Measurements from ENCODE around the gene TSHZ1. TPM values are rescaled to one million over a fixed set of nuclear protein-coding genes. Genes with fewer than 3 reads are reported as not detected.

The TSHZ1 gene
- total RNA-seq, 2 donors from 2014 or later, result 9.6 to 12.3 TPM

DNA sequence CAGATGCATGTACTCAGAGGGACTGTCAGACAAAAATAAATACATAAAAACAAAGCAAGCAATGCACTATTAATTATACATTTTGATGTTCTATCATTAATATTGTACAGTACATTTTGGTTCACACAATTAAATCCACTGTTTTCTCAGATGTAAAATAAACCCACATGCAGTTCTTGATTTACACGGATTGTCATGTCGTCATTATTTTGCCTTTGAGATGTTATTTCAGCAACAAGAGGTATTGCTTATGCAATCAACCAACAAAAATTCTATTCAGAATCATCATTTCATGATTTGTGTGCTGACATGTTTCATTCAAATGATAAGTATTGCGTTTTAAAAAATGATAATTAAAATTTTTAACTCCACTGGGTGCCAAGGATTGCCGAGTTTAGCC is 79.2 kb downstream of the TSHZ1 start:
- ATAC-seq (replicated peaks), result no peak
- peaks cover 38% of the 10 kb centered on the region for H3K36me3 Mint-ChIP-seq (ENCODE audit: low read depth)
- no peak overlapping the region for H3K27ac Mint-ChIP-seq
- H3K4me1 Mint-ChIP-seq, result no peaks in the 10 kb centered on the region
- no peaks in the 10 kb centered on the region for H3K9me3 Mint-ChIP-seq
- H3K27me3 Mint-ChIP-seq, result no peaks in the 10 kb centered on the region
- no peak overlapping the region for H3K4me3 Mint-ChIP-seq

DNA sequence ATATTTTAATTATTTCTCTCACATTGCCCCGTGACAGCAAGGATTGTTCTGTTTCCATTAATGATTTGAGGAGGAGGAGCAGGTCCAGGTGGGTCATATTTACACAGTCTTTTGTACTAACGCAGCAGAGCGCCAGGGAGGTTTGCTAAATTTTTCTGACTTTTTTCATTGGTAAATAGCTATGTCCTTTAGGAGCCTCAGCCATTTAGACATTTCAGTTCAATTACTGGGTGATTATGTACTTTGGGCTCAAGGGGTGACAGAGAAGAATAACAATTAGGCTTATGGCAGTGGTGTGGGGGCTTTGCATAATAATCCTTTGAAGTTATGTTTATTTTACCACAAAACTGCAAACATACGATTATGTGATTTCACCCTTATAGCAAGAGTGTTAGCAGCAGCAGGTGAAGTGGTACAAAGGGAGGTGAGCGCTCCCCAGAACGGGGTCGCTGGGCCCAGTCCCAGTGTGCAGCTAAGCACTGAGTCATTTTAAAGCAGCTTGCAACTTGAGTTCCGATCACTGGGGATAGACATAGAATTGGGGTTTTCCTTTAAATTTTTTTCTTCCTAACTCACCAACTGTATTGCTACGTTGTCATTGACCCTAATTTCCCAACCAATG is 80.3 kb downstream of the TSHZ1 start:
- no peak for ATAC-seq (replicated peaks)
- Mint-ChIP-seq H3K9me3 (no peaks in the 10 kb centered on the region), H3K27me3 (no peaks in the 10 kb centered on the region), H3K36me3 (ENCODE audit: low read depth) (peaks cover 29% of the 10 kb centered on the region), H3K27ac (no peak overlapping the region), H3K4me1 (no peaks in the 10 kb centered on the region), H3K4me3 (no peak overlapping the region)

DNA sequence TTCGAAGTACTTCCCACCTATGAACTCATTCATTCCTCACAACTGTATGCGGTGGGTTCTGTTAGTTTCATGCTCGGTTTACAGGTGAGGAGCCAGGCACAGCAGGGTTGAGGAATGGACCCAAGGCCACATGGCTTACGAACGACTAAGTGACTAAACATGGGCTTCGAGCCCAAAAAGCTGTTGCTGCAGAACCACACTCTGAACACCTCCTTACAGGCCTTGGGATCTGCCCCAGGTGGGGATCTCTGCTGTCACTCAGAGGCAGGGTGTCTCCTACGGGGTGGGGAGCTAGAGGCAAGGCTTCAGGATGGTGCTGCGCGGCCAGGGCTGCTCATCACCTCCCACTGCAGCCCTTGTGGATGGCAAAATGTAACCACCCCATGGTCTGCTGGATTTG is 80.9 kb downstream of the TSHZ1 start:
- peaks cover 24% of the 10 kb centered on the region for H3K36me3 Mint-ChIP-seq (ENCODE audit: low read depth)
- no peaks in the 10 kb centered on the region for H3K9me3 Mint-ChIP-seq
- no peaks in the 10 kb centered on the region for H3K4me1 Mint-ChIP-seq
- no peaks in the 10 kb centered on the region for H3K27me3 Mint-ChIP-seq
- H3K27ac Mint-ChIP-seq, result no peak overlapping the region
- no peak overlapping the region for H3K4me3 Mint-ChIP-seq
- ATAC-seq (replicated peaks), result no peak

DNA sequence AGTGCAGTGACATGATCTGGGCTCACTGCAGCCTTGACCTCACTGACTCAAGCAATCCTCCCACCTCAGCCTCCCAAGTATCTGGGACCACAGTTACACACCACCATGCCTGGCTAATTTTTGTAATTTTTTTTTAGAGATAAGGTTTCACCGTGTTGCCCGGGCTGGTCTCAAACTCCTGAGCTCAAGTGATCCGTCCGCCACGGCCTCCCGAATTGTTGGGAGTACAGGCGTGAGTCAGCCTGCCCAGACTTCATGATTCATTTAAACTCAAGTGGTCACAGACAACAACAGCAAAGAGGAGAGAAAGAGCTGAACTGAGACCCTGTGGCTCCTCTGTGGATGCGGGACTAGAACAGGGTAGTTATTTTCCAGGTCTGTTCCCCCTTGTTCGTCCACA is 83.0 kb downstream of the TSHZ1 start:
- Mint-ChIP-seq H3K36me3 (ENCODE audit: low read depth) (peaks cover 8% of the 10 kb centered on the region), H3K4me1 (no peaks in the 10 kb centered on the region), H3K27ac (no peak overlapping the region), H3K9me3 (no peaks in the 10 kb centered on the region), H3K27me3 (no peaks in the 10 kb centered on the region), H3K4me3 (no peak overlapping the region)
- no peak for ATAC-seq (replicated peaks)

DNA sequence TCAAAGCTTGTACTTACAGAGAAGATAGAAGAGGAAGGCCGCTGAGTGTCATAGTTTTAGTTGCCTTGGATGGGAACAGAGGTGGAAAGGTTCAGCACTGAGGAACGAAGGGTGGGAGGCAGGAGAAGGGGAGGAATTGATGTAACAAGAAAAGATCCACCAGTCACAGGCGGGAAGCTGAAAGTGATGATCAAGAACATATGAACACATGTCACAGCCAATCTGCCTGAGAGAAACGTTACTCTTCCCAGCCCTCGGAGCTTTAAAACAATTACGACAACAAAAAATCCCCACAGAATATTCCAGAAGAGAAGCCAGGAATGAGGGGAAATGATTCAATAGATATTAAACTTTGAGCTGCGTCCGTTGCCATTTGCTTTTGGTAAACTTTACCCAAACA is 87.1 kb downstream of the TSHZ1 start:
- no peak for ATAC-seq (replicated peaks)
- H3K36me3 Mint-ChIP-seq (ENCODE audit: low read depth), result no peaks in the 10 kb centered on the region
- H3K27me3 Mint-ChIP-seq, result no peaks in the 10 kb centered on the region
- H3K27ac Mint-ChIP-seq, result no peak overlapping the region
- H3K4me1 Mint-ChIP-seq, result no peaks in the 10 kb centered on the region
- no peaks in the 10 kb centered on the region for H3K9me3 Mint-ChIP-seq
- H3K4me3 Mint-ChIP-seq, result no peak overlapping the region

DNA sequence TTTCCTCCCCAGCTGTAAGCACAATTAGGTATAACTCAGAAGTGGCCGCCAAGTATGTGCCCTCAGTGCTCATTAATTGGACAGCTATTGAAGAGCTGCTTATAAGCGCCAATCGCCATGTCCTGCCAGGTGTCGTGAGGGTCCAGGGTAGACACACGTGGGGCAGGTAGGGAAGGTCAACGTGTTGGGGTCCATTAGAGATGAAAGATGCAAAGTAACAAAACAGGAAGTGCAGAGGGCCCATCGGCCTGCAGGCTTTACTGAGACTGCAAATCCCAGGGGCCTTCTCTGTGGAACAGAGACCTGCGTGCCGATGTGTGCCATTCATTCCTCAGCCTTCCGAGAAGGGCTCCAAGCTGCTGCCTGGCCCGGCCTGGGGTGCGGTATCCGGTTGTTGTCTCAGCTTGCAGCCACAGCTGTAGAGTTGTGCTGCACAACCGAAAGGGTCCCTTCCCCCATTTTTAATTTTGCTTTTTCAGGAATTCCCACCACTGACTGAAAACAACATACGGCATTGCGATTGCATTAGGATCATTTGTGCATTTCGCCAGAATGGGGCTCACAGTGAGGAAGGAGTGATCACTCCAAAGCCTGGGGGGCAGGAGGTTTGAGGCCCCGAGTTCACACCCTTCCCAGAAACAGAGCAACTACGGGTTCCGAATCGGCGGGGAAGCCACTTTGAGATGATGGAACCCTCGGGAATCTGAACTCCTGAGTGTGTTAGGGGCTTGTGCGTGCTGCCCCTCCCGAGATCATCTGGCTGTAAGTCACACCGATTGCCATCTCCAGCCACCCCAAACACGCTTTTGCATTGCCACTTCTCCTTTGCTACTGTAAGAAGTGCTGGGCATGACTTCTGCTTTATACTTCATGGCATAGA is 94.3 kb downstream of the TSHZ1 start:
- H3K27ac Mint-ChIP-seq, result no peak overlapping the region
- H3K36me3 Mint-ChIP-seq (ENCODE audit: low read depth), result no peaks in the 10 kb centered on the region
- no peaks in the 10 kb centered on the region for H3K4me1 Mint-ChIP-seq
- H3K27me3 Mint-ChIP-seq, result no peaks in the 10 kb centered on the region
- no peak for ATAC-seq (replicated peaks)
- H3K4me3 Mint-ChIP-seq, result no peak overlapping the region
- peaks cover 4% of the 10 kb centered on the region for H3K9me3 Mint-ChIP-seq

DNA sequence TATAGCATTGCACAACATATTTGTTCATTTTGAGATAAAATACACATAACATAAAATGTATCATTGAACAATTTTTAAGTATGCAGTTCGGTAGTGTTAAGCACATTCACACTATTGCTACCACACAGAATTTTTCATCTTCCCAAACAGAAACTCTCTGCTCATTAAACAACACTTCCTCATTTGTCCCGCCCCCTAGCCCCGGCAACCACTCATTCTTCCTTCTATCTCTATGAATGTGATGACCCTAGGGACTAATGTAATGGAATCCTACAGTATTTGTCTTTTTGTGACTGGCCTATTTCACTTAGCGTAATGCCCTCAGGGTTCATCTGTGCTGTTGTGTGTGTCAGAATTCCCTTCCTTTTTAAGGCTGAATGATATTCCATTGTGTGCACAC is 95.4 kb downstream of the TSHZ1 start:
- H3K36me3 Mint-ChIP-seq (ENCODE audit: low read depth), result no peaks in the 10 kb centered on the region
- no peak for ATAC-seq (replicated peaks)
- no peaks in the 10 kb centered on the region for H3K4me1 Mint-ChIP-seq
- no peak overlapping the region for H3K27ac Mint-ChIP-seq
- peaks cover 8% of the 10 kb centered on the region for H3K9me3 Mint-ChIP-seq
- no peak overlapping the region for H3K4me3 Mint-ChIP-seq
- H3K27me3 Mint-ChIP-seq, result no peaks in the 10 kb centered on the region

DNA sequence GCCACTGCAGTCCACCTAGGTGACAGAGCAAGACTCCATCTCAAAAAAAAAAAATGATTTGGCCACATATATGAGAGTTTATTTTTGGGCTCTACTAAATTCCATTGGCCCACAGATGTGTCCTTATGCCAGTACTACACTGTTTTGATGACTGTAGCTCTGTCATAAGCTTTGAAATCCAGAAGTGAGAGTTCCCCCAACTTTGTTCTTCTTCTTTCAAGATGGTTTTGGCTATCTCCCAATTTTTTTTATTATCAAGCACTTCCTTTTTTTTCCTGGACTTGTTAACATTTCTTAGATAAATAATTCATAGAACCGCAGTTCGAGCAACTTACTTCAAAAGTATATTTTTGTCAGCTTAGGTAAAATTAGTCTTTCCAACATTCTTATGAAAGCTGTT is 96.9 kb downstream of the TSHZ1 start:
- Mint-ChIP-seq H3K27ac (no peak overlapping the region), H3K4me1 (no peaks in the 10 kb centered on the region), H3K9me3 (peaks cover 8% of the 10 kb centered on the region)

DNA sequence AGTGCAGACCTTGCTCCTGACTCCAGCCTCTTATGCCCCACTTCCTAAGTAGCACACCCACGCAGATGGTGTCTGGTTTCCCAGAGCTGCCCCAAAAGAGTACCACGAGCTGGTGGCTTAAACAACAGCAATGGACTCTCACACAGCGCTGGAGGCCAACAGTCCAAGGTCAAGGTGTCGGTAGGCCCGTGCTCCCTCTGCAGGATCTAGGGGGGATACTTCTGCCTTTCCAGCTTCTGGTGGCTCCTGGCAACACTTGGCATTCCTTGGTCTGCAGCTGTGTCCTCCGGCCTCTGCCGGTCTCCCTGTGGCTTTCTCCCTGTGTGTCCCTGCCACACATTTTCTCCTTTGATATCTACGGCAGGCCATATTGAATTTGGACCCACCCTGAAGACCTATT is 99.0 kb downstream of the TSHZ1 start:
- H3K36me3 Mint-ChIP-seq (ENCODE audit: low read depth), result no peaks in the 10 kb centered on the region
- no peak for ATAC-seq (replicated peaks)
- no peaks in the 10 kb centered on the region for H3K4me1 Mint-ChIP-seq
- peaks cover 3% of the 10 kb centered on the region for H3K27me3 Mint-ChIP-seq
- peaks cover 8% of the 10 kb centered on the region for H3K9me3 Mint-ChIP-seq
- no peak overlapping the region for H3K27ac Mint-ChIP-seq
- no peak overlapping the region for H3K4me3 Mint-ChIP-seq

More for the DNA sequence above, 96.9 kb downstream of the TSHZ1 start:
- Mint-ChIP-seq H3K27me3 (peaks cover 3% of the 10 kb centered on the region), H3K4me3 (no peak overlapping the region), H3K36me3 (ENCODE audit: low read depth) (no peaks in the 10 kb centered on the region)
- no peak for ATAC-seq (replicated peaks)

DNA sequence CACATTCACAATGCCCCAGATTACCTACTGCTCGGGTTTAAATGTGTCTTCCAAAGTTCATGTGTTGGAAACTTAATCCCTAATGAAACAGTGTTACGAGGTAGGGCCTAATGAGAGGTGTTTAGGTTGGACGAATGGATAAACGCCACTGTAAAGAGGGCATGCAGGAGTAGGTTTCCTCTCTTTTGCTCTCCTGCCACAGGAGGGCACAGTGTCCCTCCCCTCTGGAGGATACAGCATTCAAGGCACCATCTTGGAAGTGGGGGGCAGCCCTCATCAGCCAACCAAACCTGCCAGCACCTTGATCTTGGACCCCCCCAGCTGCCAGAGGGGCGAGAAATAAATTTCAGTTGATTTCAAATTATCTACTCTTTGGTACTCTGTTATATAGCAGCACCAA is 103.5 kb downstream of the TSHZ1 start:
- ATAC-seq (replicated peaks), result no peak
- Mint-ChIP-seq H3K27me3 (peaks cover 3% of the 10 kb centered on the region), H3K36me3 (ENCODE audit: low read depth) (no peaks in the 10 kb centered on the region), H3K9me3 (peaks cover 8% of the 10 kb centered on the region), H3K27ac (no peak overlapping the region), H3K4me3 (no peak overlapping the region), H3K4me1 (no peaks in the 10 kb centered on the region)

DNA sequence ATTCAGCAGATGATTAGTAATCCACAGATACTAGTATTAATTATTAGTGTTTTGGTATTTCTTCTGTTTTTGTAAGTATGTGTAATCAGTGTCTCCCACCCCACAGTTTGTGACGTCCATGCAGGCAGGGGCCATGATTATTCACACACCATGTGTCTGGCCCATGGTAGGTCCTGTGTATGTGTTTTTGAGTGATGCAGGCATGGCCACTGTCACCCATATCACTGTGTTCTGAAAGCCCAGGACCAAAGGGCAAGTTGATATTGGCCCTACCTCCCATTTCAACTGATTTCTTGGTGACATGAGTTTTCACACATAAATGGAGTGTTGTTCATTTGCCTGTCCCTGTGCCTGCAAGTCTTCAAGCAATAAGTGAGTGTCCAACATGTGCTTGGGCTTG is 104.0 kb downstream of the TSHZ1 start:
- no peak for ATAC-seq (replicated peaks)
- Mint-ChIP-seq H3K9me3 (peaks cover 4% of the 10 kb centered on the region), H3K36me3 (ENCODE audit: low read depth) (no peaks in the 10 kb centered on the region), H3K4me3 (no peak overlapping the region), H3K27me3 (peaks cover 3% of the 10 kb centered on the region), H3K4me1 (no peaks in the 10 kb centered on the region), H3K27ac (no peak overlapping the region)

DNA sequence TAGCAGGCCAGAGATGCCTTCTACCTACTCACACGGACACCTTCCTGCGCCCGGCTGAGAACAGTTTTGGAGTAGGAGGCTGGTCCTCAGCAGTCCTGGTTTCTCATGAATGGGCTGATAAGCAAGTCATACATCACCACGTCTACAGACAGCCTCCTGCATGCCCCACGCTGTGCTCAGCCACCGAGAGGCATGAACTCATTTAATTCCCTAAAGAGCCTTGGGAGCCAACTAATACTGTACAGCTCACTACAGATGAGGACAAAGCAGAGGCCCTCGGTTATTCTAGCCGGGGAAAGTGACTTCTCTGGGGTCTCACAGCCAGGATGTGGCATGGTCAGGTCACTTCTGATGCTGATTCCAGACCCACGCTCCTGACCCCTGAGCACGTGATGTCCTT is 105.6 kb downstream of the TSHZ1 start:
- Mint-ChIP-seq H3K36me3 (ENCODE audit: low read depth) (no peaks in the 10 kb centered on the region), H3K27ac (no peak overlapping the region), H3K9me3 (no peaks in the 10 kb centered on the region), H3K4me1 (no peaks in the 10 kb centered on the region), H3K4me3 (no peak overlapping the region), H3K27me3 (peaks cover 6% of the 10 kb centered on the region)
- no peak for ATAC-seq (replicated peaks)

DNA sequence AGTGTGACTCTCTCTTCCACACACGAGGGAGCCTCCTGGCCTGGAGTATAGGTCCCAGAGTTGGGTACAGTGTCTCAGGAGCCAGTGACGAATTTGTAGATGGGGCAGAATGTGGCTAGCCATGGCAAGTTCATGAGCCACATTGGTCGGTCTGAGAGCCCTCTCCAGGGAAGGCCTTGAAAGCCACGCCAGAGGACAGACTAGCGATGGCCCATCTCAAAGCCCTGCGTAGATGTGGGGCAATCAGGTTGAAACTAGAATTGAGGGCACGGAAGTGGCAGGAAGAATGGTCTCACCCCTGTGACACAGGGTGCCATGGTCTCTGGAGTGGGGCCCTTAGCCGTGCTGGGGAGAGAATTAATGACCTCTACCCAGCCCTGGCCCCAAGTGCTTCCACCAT is 106.2 kb downstream of the TSHZ1 start:
- H3K4me1 Mint-ChIP-seq, result no peaks in the 10 kb centered on the region
- H3K4me3 Mint-ChIP-seq, result no peak overlapping the region
- ATAC-seq (replicated peaks), result no peak
- H3K27me3 Mint-ChIP-seq, result peaks cover 6% of the 10 kb centered on the region
- H3K27ac Mint-ChIP-seq, result no peak overlapping the region
- no peaks in the 10 kb centered on the region for H3K9me3 Mint-ChIP-seq
- H3K36me3 Mint-ChIP-seq (ENCODE audit: low read depth), result no peaks in the 10 kb centered on the region

DNA sequence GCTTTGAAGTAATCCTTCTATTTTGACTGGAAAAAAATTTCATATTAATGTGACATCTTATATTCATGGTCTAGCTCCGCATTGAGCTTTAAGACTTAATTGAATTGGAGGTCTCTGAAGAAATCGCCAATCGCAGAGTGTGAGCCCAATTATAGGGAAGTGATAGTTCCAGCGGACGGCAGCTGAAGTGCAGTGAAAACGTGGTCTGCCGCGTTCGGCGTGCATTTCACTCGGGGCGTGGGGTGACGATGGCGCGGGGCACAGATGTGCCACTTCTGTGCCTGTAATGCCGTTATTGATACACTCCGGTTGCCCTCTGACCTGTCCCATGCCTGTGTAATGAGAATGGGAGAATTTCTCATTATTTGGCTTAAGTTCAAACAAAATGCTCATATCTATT is 106.7 kb downstream of the TSHZ1 start:
- ATAC-seq (replicated peaks), result no peak
- Mint-ChIP-seq H3K36me3 (ENCODE audit: low read depth) (no peaks in the 10 kb centered on the region), H3K27me3 (peaks cover 6% of the 10 kb centered on the region), H3K4me3 (no peak overlapping the region), H3K27ac (no peak overlapping the region), H3K9me3 (no peaks in the 10 kb centered on the region), H3K4me1 (no peaks in the 10 kb centered on the region)

DNA sequence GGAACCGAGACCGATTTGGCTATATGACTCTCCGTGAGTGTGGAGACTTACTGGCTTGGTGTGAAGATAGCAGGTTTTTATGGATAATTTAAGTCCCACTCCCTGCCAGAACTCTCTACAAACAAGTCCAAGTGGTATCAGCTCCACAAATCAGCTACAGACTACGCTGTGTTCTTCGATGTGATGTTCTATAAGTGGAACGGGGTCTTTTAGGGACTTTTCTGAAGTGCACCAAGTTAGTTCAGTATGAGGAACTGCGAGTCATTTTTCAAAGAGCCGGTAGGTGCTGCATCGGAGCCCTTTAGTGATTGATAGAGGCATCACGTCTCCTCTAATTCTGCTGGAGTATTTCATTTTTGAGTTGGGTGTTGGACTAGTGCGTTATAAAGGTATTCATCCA is 107.1 kb downstream of the TSHZ1 start:
- Mint-ChIP-seq H3K4me1 (no peaks in the 10 kb centered on the region), H3K27me3 (peaks cover 6% of the 10 kb centered on the region), H3K4me3 (no peak overlapping the region), H3K36me3 (ENCODE audit: low read depth) (no peaks in the 10 kb centered on the region), H3K9me3 (no peaks in the 10 kb centered on the region), H3K27ac (no peak overlapping the region)
- ATAC-seq (replicated peaks), result no peak

Measured in activated T-helper 17 cell treated with anti-CD3 and anti-CD28 coated beads, Interleukin-2, amount 50 U/mL, for 72 hours (primary cell).